SK-N-SH (cell line): ENCODE results near the gene SLC2A1. TPM values are rescaled to one million over a fixed set of nuclear protein-coding genes. Genes with fewer than 3 reads are reported as not detected.

ENCODE experiments used
- CTCF ChIA-PET: fragments of 300-600, 350-600 bp; formaldehyde crosslinking; extraction: SDS; loops from one replicate; lab custom pipeline; 2021; lab: Yijun Ruan, JAX
- POLR2A ChIA-PET: fragments of 350-600 bp; sonication (Branson Sonifier 250); formaldehyde crosslinking; extraction: SDS; loops from one replicate; lab custom pipeline; 2020; ENCODE audit warnings: antibody characterized with exemption, inconsistent platforms; lab: Yijun Ruan, JAX
- DNase-seq: peaks from one replicate; pipeline ENCODE4 v3.0.0; 2012
- H2AFZ ChIP-seq: fragments of 200-600 bp; sonication (generic); 2 replicates; pipeline ENCODE4 v1.8.1; 2016; ENCODE audit warnings: antibody characterized with exemption, mild to moderate bottlenecking, low read depth
- H3F3A ChIP-seq: fragments of 200-600 bp; sonication (generic); replicated peaks from 2 replicates; pipeline ENCODE3; 2016; ENCODE audit warnings: antibody characterized with exemption, mild to moderate bottlenecking; ENCODE audit not compliant: insufficient read depth
- H3K27ac ChIP-seq, 2 experiments: fragments of 200-500 bp in 1 of 2; fragments of 200-600 bp in 1 of 2; sonication (Bioruptor generic) in 1 of 2; sonication (generic), shearing (Covaris generic) in 1 of 2; 2 replicates each; pipeline versions ENCODE4 v1.5.1 to v1.6.1; 2014 to 2016; ENCODE audit warnings: low read depth in 2 of 2, inconsistent platforms in 1 of 2, low read length in 1 of 2, mild to moderate bottlenecking in 1 of 2, mixed read lengths in 1 of 2
- H3K27me3 ChIP-seq: fragments of 200-600 bp; sonication (generic), shearing (Covaris generic); 2 replicates; pipeline ENCODE4 v1.6.1; 2016; ENCODE audit warnings: mixed run types; ENCODE audit not compliant: insufficient read depth
- H3K36me3 ChIP-seq, 2 experiments: fragments of 200-500 bp in 1 of 2; fragments of 200-600 bp in 1 of 2; sonication (Bioruptor generic) in 1 of 2; sonication (generic) in 1 of 2; replicated peaks in 1 of 2; 2 replicates each; pipeline versions ENCODE3 to v1.5.1; 2014 to 2016; ENCODE audit warnings: low read length in 1 of 2, mild to moderate bottlenecking in 1 of 2; ENCODE audit not compliant: insufficient read depth in 2 of 2, control insufficient read depth in 1 of 2
- H3K4me1 ChIP-seq, 2 experiments: fragments of 200-500 bp in 1 of 2; fragments of 200-600 bp in 1 of 2; sonication (Bioruptor generic) in 1 of 2; sonication (generic), shearing (Covaris generic) in 1 of 2; 2 replicates each; pipeline versions ENCODE4 v1.5.1 to v1.6.1; 2014 to 2016; ENCODE audit warnings: low read depth in 1 of 2, low read length in 1 of 2, mixed run types in 1 of 2; ENCODE audit not compliant: insufficient read depth in 2 of 2, control insufficient read depth in 1 of 2
- H3K4me2 ChIP-seq: fragments of 200-600 bp; sonication (generic), shearing (Covaris generic); 2 replicates; pipeline ENCODE4 v1.6.1; 2017; ENCODE audit warnings: mixed run types
- H3K4me3 ChIP-seq, 2 experiments: fragments of 200-500 bp in 1 of 2; fragments of 200-600 bp in 1 of 2; sonication (Bioruptor generic) in 1 of 2; sonication (generic), shearing (Covaris generic) in 1 of 2; 2 replicates each; pipeline versions ENCODE4 v1.5.1 to v1.8.1; 2014 to 2016; ENCODE audit warnings: low read depth in 2 of 2, inconsistent platforms in 1 of 2, low read length in 1 of 2, mild to moderate bottlenecking in 1 of 2, mixed read lengths in 1 of 2, moderate library complexity in 1 of 2
- H3K79me2 ChIP-seq: fragments of 200-600 bp; sonication (generic); 2 replicates; pipeline ENCODE4 v1.8.1; 2017; ENCODE audit warnings: mild to moderate bottlenecking; ENCODE audit not compliant: insufficient read depth
- H3K9ac ChIP-seq: fragments of 200-600 bp; sonication (generic); 2 replicates; pipeline ENCODE4 v1.6.1; 2017; ENCODE audit warnings: mixed run types
- H3K9me2 ChIP-seq: fragments of 200-600 bp; sonication (generic); 2 replicates; pipeline ENCODE4 v1.6.1; 2017; ENCODE audit warnings: mixed run types
- H3K9me3 ChIP-seq: fragments of 200-600 bp; sonication (generic); 2 replicates; pipeline ENCODE4 v1.6.1; 2017; ENCODE audit warnings: mixed run types, mild to moderate bottlenecking, moderate library complexity
- H4K20me1 ChIP-seq: fragments of 200-600 bp; sonication (generic); 2 replicates; pipeline ENCODE4 v1.6.1; 2017; ENCODE audit warnings: mild to moderate bottlenecking, mixed run types; ENCODE audit not compliant: insufficient read depth
- CHD2 ChIP-seq: fragments of 150-350 bp; IDR thresholded peaks from 2 replicates; pipeline ENCODE4 v1.6.1; 2018; ENCODE audit warnings: low read length; ENCODE audit not compliant: partially characterized antibody
- ELF1 ChIP-seq: IDR thresholded peaks from 2 replicates; pipeline ENCODE4 v1.4.0; 2012
- EZH2phosphoT487 ChIP-seq: fragments of 200-600 bp; sonication (generic); IDR thresholded peaks from 2 replicates; pipeline ENCODE4 v1.6.1; 2017; ENCODE audit warnings: low read depth, mixed run types, mild to moderate bottlenecking, antibody characterized with exemption, moderate library complexity, borderline replicate concordance
- FOSL2 ChIP-seq: IDR thresholded peaks from 2 replicates; pipeline ENCODE4 v1.4.0; 2012; ENCODE audit warnings: low read depth, mild to moderate bottlenecking, moderate library complexity, borderline replicate concordance
- FOXM1 ChIP-seq: IDR thresholded peaks from 2 replicates; pipeline ENCODE4 v1.4.0; 2012; ENCODE audit warnings: low read depth, mild to moderate bottlenecking
- NFIC ChIP-seq: IDR thresholded peaks from 2 replicates; pipeline ENCODE4 v1.4.0; 2012; ENCODE audit warnings: borderline replicate concordance
- NRF1 ChIP-seq: IDR thresholded peaks from 2 replicates; pipeline ENCODE4 v1.6.1; 2012; ENCODE audit warnings: low read depth, mild to moderate bottlenecking, low read length
- TAF1 ChIP-seq: IDR thresholded peaks from 2 replicates; pipeline ENCODE4 v1.6.1; 2012; ENCODE audit warnings: low read depth, mild to moderate bottlenecking, low read length, moderate library complexity, borderline replicate concordance
- TCF12 ChIP-seq: IDR thresholded peaks from 2 replicates; pipeline ENCODE4 v1.4.0; 2012
- WGBS: methylation state at CpG from one replicate; pipeline ENCODE4 v1.1.6; 2017; ENCODE audit warnings: low lambda C conversion rate; 5-methylcytosine and 5-hydroxymethylcytosine counted together
- polyA plus RNA-seq, 3 experiments: library from polyadenylated mRNA; depleted of rRNA; stranded (reverse); fragments of >200 nt; gene quantifications; 2 replicates each; pipeline ENCODE4 v1.2.3, GENCODE V29; 2012
- TF ChIP-seq, protein P1 (sequence below): fragments of 150-350 bp; IDR thresholded peaks from 2 replicates; pipeline ENCODE4 v1.6.1; 2016; ENCODE audit warnings: mild to moderate bottlenecking, low read depth, low read length

Gene SLC2A1
- polyA plus RNA-seq, 1 of the 3 experiments (the other 2 are of a cell fraction), result 63.8 TPM

GRCh38 chr1:42936309-42937078 lies 22.2 kb downstream of the SLC2A1 start:
- Histone ChIP-seq H4K20me1 (no peaks in the 10 kb centered on the region), H3K9ac (peak overlapping the region; percentile 28; the same call in 1 of the 2 replicates), H3K9me3 (no peaks in the 10 kb centered on the region), H3K27ac (peak overlapping the region; percentile 10 to 43; a peak in 2 of 4 replicates), H3K4me2 (peak overlapping the region; percentile 23; the same call in 1 of the 2 replicates)
- TF ChIP-seq NFIC (peak; percentile 22; the same call in 1 of the 2 replicates), CHD2 (no peak), FOSL2 (peak; percentile 30; the same call in 1 of the 2 replicates)
- TF ChIP-seq, all 33 proteins: peak for 2
- H3K4me3 ChIP-seq, result no peak overlapping the region
- H3K27me3 ChIP-seq, result no peaks in the 10 kb centered on the region
- H3K4me1 ChIP-seq, result peaks cover 21 to 30% of the 10 kb centered on the region in 2 experiments; a peak in 3 of 4 replicates
- DNase-seq, result no peak
- H3K36me3 ChIP-seq, result peaks cover 16 to 41% of the 10 kb centered on the region in 2 experiments
- peaks cover 17% of the 10 kb centered on the region for H3F3A ChIP-seq
- peaks cover 76% of the 10 kb centered on the region for H3K79me2 ChIP-seq
- CTCF ChIA-PET, result interaction anchor here (0.8 to 5.0 kb wide), 7 partner anchors 8 to 138 kb away, joined by 3 to 50 read pairs (median 7); no protein-coding TSS in a partner anchor
- WGBS, result 56% methylated on average over 7 of the region's 7 CpGs
- H2AFZ ChIP-seq, result no peak overlapping the region
- POLR2A ChIA-PET, result interaction anchor here (1.3 kb wide), 1 partner anchor 10 kb away, joined by 4 read pairs; no protein-coding TSS in a partner anchor
- no peaks in the 10 kb centered on the region for H3K9me2 ChIP-seq

- Histone ChIP-seq H3K9me3 (no peaks in the 10 kb centered on the region), H3K36me3 (peaks cover 16 to 41% of the 10 kb centered on the region in 2 experiments), H3K27ac (peak overlapping the region; percentile 10 to 43; a peak in 1 of 4 replicates), H3F3A (peaks cover 11% of the 10 kb centered on the region), H3K27me3 (no peaks in the 10 kb centered on the region), H3K9ac (0 out of 2 replicates have a peak overlapping the region, but pooled peaks have one; percentile 28), H3K4me2 (no peak overlapping the region), H2AFZ (no peak overlapping the region), H3K4me3 (no peak overlapping the region), H4K20me1 (no peaks in the 10 kb centered on the region), H3K9me2 (no peaks in the 10 kb centered on the region), H3K4me1 (peaks cover 18 to 24% of the 10 kb centered on the region in 2 experiments; a peak in 3 of 4 replicates), H3K79me2 (peaks cover 79% of the 10 kb centered on the region)
- 88% methylated on average over 3 of the region's 5 CpGs for WGBS
- no peak for DNase-seq
- ChIA-PET POLR2A (interaction anchor here (1.3 kb wide), 1 partner anchor 11 kb away, joined by 4 read pairs; no protein-coding TSS in a partner anchor), CTCF (interaction anchor here (0.8 to 5.0 kb wide), 8 partner anchors 8 to 270 kb away, joined by 3 to 50 read pairs (median 6); no protein-coding TSS in a partner anchor)
- TF ChIP-seq ELF1, result no peak
- TF ChIP-seq TAF1, result no peak
- TF ChIP-seq, protein P1, sequence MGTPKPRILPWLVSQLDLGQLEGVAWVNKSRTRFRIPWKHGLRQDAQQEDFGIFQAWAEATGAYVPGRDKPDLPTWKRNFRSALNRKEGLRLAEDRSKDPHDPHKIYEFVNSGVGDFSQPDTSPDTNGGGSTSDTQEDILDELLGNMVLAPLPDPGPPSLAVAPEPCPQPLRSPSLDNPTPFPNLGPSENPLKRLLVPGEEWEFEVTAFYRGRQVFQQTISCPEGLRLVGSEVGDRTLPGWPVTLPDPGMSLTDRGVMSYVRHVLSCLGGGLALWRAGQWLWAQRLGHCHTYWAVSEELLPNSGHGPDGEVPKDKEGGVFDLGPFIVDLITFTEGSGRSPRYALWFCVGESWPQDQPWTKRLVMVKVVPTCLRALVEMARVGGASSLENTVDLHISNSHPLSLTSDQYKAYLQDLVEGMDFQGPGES, result no peak
- TF ChIP-seq TCF12, result no peak
- no peak for TF ChIP-seq EZH2phosphoT487
- TF ChIP-seq FOXM1, result no peak
- no peak for TF ChIP-seq NRF1
Measured at GRCh38 chr1:42935971-42936308, 22.7 kb downstream of the SLC2A1 start.
